K562 (cell line): ENCODE results near the gene LDB2. TPM values are rescaled to one million over a fixed set of nuclear protein-coding genes. Genes with fewer than 3 reads are reported as not detected.

ENCODE experiments used
- ATAC-seq: fragments of 200-7000 bp; cut with Tn5 transposase; 3 replicates; pipeline ENCODE4 v1.9.1; 2020; ENCODE audit warnings: moderate library complexity
- BruUV-seq: library from RNA; stranded (reverse); fragments of 400-500 nt; replicated peaks from 2 replicates; lab custom pipeline; 2021; lab: Mats Ljungman, UMichigan
- CTCF ChIA-PET: fragments of 300-600 bp; formaldehyde crosslinking; extraction: SDS; loops from one replicate; lab custom pipeline; 2021; ENCODE audit warnings: low intra/inter-chr PET ratio; lab: Yijun Ruan, JAX
- POLR2A ChIA-PET: fragments of 300-600, 350-650 bp; sonication (Branson Sonifier 250); formaldehyde crosslinking; extraction: SDS; loops from one replicate; lab custom pipeline; 2021; ENCODE audit warnings: antibody characterized with exemption, inconsistent platforms; lab: Yijun Ruan, JAX
- DNase-seq, 4 experiments: peaks; one replicate each; pipeline versions ENCODE4 v3.0.0 to v3.0.0-alpha.2; 2011 to 2018; ENCODE audit warnings: low spot score in 3 of 4, mixed read lengths in 3 of 4; ENCODE audit errors: extremely low read depth in 1 of 4
- FAIRE-seq: peaks from 2 replicates; lab custom pipeline; 2011; peaks lifted over from hg19 to GRCh38; lab: Jason Lieb, UNC
- H2AFZ ChIP-seq: 2 replicates; pipeline ENCODE4 v1.6.0; 2011; ENCODE audit warnings: low read depth, low read length, control low read depth, inconsistent platforms
- H3K27ac ChIP-seq: fragments of 200-600 bp; 3 replicates; pipeline ENCODE4 v1.8.0; 2011; ENCODE audit warnings: low read depth, mild to moderate bottlenecking, control low read depth, inconsistent platforms, low read length, moderate library complexity, mixed read lengths; ENCODE audit errors: extremely low read depth
- H3K27me3 ChIP-seq, 2 experiments: fragments of 300-600 bp in 1 of 2; 2 replicates in 1 of 2; 3 replicates in 1 of 2; pipeline versions ENCODE4 v1.6.0 to v1.8.0; 2011; ENCODE audit warnings: inconsistent platforms in 2 of 2, low read length in 2 of 2, mild to moderate bottlenecking in 1 of 2, mixed read lengths in 1 of 2, moderate library complexity in 1 of 2; ENCODE audit not compliant: control insufficient read depth in 2 of 2, insufficient read depth in 2 of 2
- H3K36me3 ChIP-seq: fragments of 300-600 bp; 3 replicates; pipeline ENCODE4 v1.8.0; 2011; ENCODE audit warnings: mild to moderate bottlenecking, low read length, inconsistent platforms; ENCODE audit not compliant: control insufficient read depth, insufficient read depth
- H3K4me1 ChIP-seq, 2 experiments: fragments of 200-600 bp in 1 of 2; replicated peaks in 1 of 2; 2 replicates in 1 of 2; 3 replicates in 1 of 2; pipeline versions ENCODE4 v1.5.1 to v1.8.0; 2011; ENCODE audit warnings: inconsistent platforms in 2 of 2, low read length in 2 of 2, mild to moderate bottlenecking in 1 of 2, mixed read lengths in 1 of 2, moderate library complexity in 1 of 2; ENCODE audit not compliant: control insufficient read depth in 2 of 2, insufficient read depth in 2 of 2
- H3K4me2 ChIP-seq: 2 replicates; pipeline ENCODE4 v1.6.1; 2011; ENCODE audit warnings: low read length, control low read depth, inconsistent platforms, mixed read lengths; ENCODE audit not compliant: insufficient read depth
- H3K4me3 ChIP-seq: fragments of 200-600 bp; sonication (generic), shearing (Covaris generic); 2 replicates; pipeline ENCODE4 v1.5.1; 2016; ENCODE audit warnings: control low read depth, inconsistent platforms
- H3K79me2 ChIP-seq: fragments of 200-600 bp; 3 replicates; pipeline ENCODE4 v1.8.0; 2011; ENCODE audit warnings: low read length, inconsistent platforms; ENCODE audit not compliant: control insufficient read depth, insufficient read depth
- H3K9ac ChIP-seq, 2 experiments: 2 replicates each; pipeline versions ENCODE4 v1.6.0 to v1.6.1; 2011; ENCODE audit warnings: low read depth in 2 of 2, low read length in 2 of 2, control low read depth in 1 of 2, inconsistent platforms in 1 of 2, mild to moderate bottlenecking in 1 of 2, mixed read lengths in 1 of 2; ENCODE audit not compliant: insufficient read depth in 1 of 2
- H3K9me1 ChIP-seq: one replicate; pipeline ENCODE4 v1.6.0; 2011; ENCODE audit warnings: inconsistent platforms, mild to moderate bottlenecking, low read length, moderate library complexity; ENCODE audit not compliant: control insufficient read depth, insufficient read depth
- H3K9me3 ChIP-seq: replicated peaks from 2 replicates; pipeline ENCODE4 v1.5.1; 2011; ENCODE audit warnings: low read depth, low read length, inconsistent platforms; ENCODE audit not compliant: control insufficient read depth, insufficient read depth
- H4K20me1 ChIP-seq: replicated peaks from 2 replicates; pipeline ENCODE4 v1.6.1; 2011; ENCODE audit warnings: low read length, inconsistent platforms, mixed read lengths; ENCODE audit not compliant: control insufficient read depth, insufficient read depth
- ERF ChIP-seq: fragments of 450-650 bp; formaldehyde crosslinking; IDR thresholded peaks from 2 replicates; pipeline ENCODE4 v1.4.0; 2020; ENCODE audit warnings: mild to moderate bottlenecking, mixed read lengths
- ETV1 ChIP-seq: fragments of 450-650 bp; conservative IDR thresholded peaks from 2 replicates; pipeline ENCODE4 v1.6.1; 2016; ENCODE audit warnings: missing genetic modification characterization, control low read depth, low read depth, missing compliant biosample characterization
- FIP1L1 ChIP-seq: fragments of 200-400 bp; formaldehyde crosslinking; IDR thresholded peaks from 2 replicates; pipeline ENCODE4 v1.6.1; 2018; ENCODE audit warnings: mild to moderate bottlenecking, low read depth, low read length; ENCODE audit not compliant: poor library complexity, severe bottlenecking
- FOXJ3 ChIP-seq: sonication (generic); formaldehyde crosslinking; IDR thresholded peaks from 2 replicates; pipeline ENCODE4 v1.4.0; 2020; ENCODE audit warnings: mild to moderate bottlenecking, missing genetic modification reagents
- HMBOX1 ChIP-seq: sonication (generic); IDR thresholded peaks from 2 replicates; pipeline ENCODE4 v1.6.1; 2016
- HMG20A ChIP-seq: fragments of 450-650 bp; formaldehyde crosslinking; conservative IDR thresholded peaks from 2 replicates; pipeline ENCODE4 v1.4.0; 2020; ENCODE audit warnings: mild to moderate bottlenecking, mixed read lengths
- L3MBTL2 ChIP-seq: fragments of 450-650 bp; IDR thresholded peaks from 2 replicates; pipeline ENCODE4 v1.6.1; 2016; ENCODE audit warnings: mild to moderate bottlenecking, moderate library complexity
- NCOA4 ChIP-seq: fragments of 450-650 bp; IDR thresholded peaks from 2 replicates; pipeline ENCODE4 v1.6.1; 2018; ENCODE audit warnings: mild to moderate bottlenecking; ENCODE audit not compliant: partially characterized antibody
- NFE2 ChIP-seq: IDR thresholded peaks from 2 replicates; pipeline ENCODE4 v1.6.1; 2014; ENCODE audit warnings: antibody characterized with exemption, low read depth
- NONO ChIP-seq, 2 experiments: fragments of 200-400 bp in 1 of 2; fragments of 450-650 bp in 1 of 2; formaldehyde crosslinking in 1 of 2; IDR thresholded peaks; 2 replicates each; pipeline ENCODE4 v1.6.1; 2017; ENCODE audit warnings: low read depth in 2 of 2, mild to moderate bottlenecking in 2 of 2, moderate library complexity in 2 of 2, low read length in 1 of 2
- PHF8 ChIP-seq: fragments of 200-600 bp; sonication (generic); IDR thresholded peaks from 2 replicates; pipeline ENCODE4 v1.6.1; 2012; ENCODE audit warnings: mixed run types, mild to moderate bottlenecking, inconsistent platforms, low read length, moderate library complexity, borderline replicate concordance
- POLR3A ChIP-seq: IDR thresholded peaks from 2 replicates; pipeline ENCODE4 v1.6.1; 2011; ENCODE audit warnings: borderline replicate concordance, mild to moderate bottlenecking, moderate library complexity; ENCODE audit not compliant: insufficient read length, insufficient read depth; ENCODE audit errors: extremely low read depth
- SMAD4 ChIP-seq: fragments of 250-450 bp; sonication (Bioruptor Pico); conservative IDR thresholded peaks from 2 replicates; pipeline ENCODE4 v1.8.0; 2021; ENCODE audit warnings: inconsistent platforms, mild to moderate bottlenecking, moderate library complexity
- SMARCA5 ChIP-seq: fragments of 450-650 bp; IDR thresholded peaks from 2 replicates; pipeline ENCODE4 v1.6.1; 2016
- STAT5A ChIP-seq: IDR thresholded peaks from 2 replicates; pipeline ENCODE4 v1.6.1; 2012; ENCODE audit warnings: low read length, inconsistent platforms, borderline replicate concordance
- STAT5B ChIP-seq: fragments of 250-450 bp; sonication (Bioruptor Pico); IDR thresholded peaks from 2 replicates; pipeline ENCODE4 v1.8.0; 2021; ENCODE audit warnings: mild to moderate bottlenecking, inconsistent platforms
- TEAD4 ChIP-seq, 2 experiments: sonication (generic) in 1 of 2; formaldehyde crosslinking in 1 of 2; IDR thresholded peaks; 2 replicates each; pipeline versions ENCODE4 v1.6.1 to v1.8.0; 2012 to 2022; ENCODE audit warnings: borderline replicate concordance in 1 of 2, inconsistent platforms in 1 of 2, low read length in 1 of 2, mild to moderate bottlenecking in 1 of 2, missing genetic modification reagents in 1 of 2
- XRCC3 ChIP-seq: fragments of 450-650 bp; IDR thresholded peaks from 2 replicates; pipeline ENCODE4 v1.6.1; 2017; ENCODE audit warnings: mild to moderate bottlenecking, moderate library complexity
- ZNF121 ChIP-seq: sonication (generic); formaldehyde crosslinking; conservative IDR thresholded peaks from 2 replicates; pipeline ENCODE4 v1.8.0; 2022; ENCODE audit warnings: missing genetic modification reagents
- ZNF175 ChIP-seq: fragments of 200-800 bp; sonication (Bioruptor generic); IDR thresholded peaks from 2 replicates; pipeline ENCODE4 v1.6.1; 2016; ENCODE audit warnings: low read depth, mild to moderate bottlenecking, missing genetic modification characterization, missing compliant biosample characterization
- ZZZ3 ChIP-seq: fragments of 450-650 bp; IDR thresholded peaks from 2 replicates; pipeline ENCODE4 v1.6.1; 2016; ENCODE audit warnings: antibody characterized with exemption, mild to moderate bottlenecking, moderate library complexity
- WGBS: fragments of 100-300 bp; shearing (Covaris generic); methylation state at CpG from one replicate; pipeline ENCODE4 v1.1.6; 2016; ENCODE audit warnings: low coverage, mixed read lengths; ENCODE audit not compliant: insufficient coverage; ENCODE audit errors: missing lambda C conversion rate; 5-methylcytosine and 5-hydroxymethylcytosine counted together
- in situ Hi-C: fragments of 300-500 bp; cut with MboI; formaldehyde crosslinking; loops from 4 replicates; pipeline ENCODE4 v1.15.0; 2018; ENCODE audit warnings: inconsistent platforms, mixed read lengths
- intact Hi-C: fragments of 100-400 bp; cut with micrococcal nuclease; formaldehyde crosslinking; loops from 2 replicates; pipeline ENCODE4 v1.14.2; 2022
- polyA plus RNA-seq, 8 experiments: library from polyadenylated mRNA; depleted of rRNA in 4 of 8; stranded (reverse) in 5 of 8; unstranded in 3 of 8; fragments of >200 nt; fragmentation: Nextera tagmentation in 2 of 8; fragmentation: Illumina TruSeq in 1 of 8; extraction: Ambion mirVana in 2 of 8; extraction: Trizol in 1 of 8; gene quantifications; 2 replicates each; pipeline versions ENCODE4 v1.2.1 to v1.2.3, GENCODE V29; 2011 to 2014; ENCODE audit warnings: inconsistent platforms in 1 of 8, missing spikeins in 1 of 8
- total RNA-seq, 7 experiments: library from RNA; depleted of rRNA in 6 of 7; stranded (reverse); fragments of >200 nt in 6 of 7; fragmentation: Illumina TruSeq in 2 of 7; extraction: Trizol in 2 of 7; gene quantifications; 2 replicates each; pipeline versions ENCODE4 v1.2.1 to v1.2.3, GENCODE V29; 2011 to 2021; ENCODE audit warnings: low replicate concordance in 1 of 7

Gene LDB2
- total and polyA plus RNA-seq, 9 of the 15 experiments (the other 6 are each of a cell fraction or from before 2014, with no cell fraction given): 0.10 to 0.20 TPM; not detected in 7

GRCh38 chr4:16827794-16828724 is 70.4 kb downstream of the LDB2 start (continued):
- TF ChIP-seq STAT5B (CRISPR knock-in tag) (no peak), TEAD4 (IDR thresholded peaks at IDR 0.05; ENCODE audit: low read length) (no peak), TEAD4 (CRISPR knock-in tag; IDR thresholded peaks at IDR 0.05; ENCODE audit: borderline replicate concordance) (no peak), ETV1 (tag) (no peak), ZNF121 (CRISPR knock-in tag) (no peak)

GRCh38 chr4:16827045-16827444 is 71.4 kb downstream of the LDB2 start:
- H3K27me3 ChIP-seq: no peaks in the 10 kb centered on the region
- no peak for FAIRE-seq

More at GRCh38 chr4:16827045-16827444, 71.4 kb downstream of the LDB2 start:
- H3K27ac ChIP-seq: no peak overlapping the region
- POLR2A ChIA-PET: interaction anchor here (0.6 kb wide), 1 partner anchor 882 kb away, joined by 3 read pairs; no protein-coding TSS in a partner anchor
- H3K9me3 ChIP-seq: no peaks in the 10 kb centered on the region
- no TSS peak for BruUV-seq
- in situ Hi-C loops: no loop called here
- 2% methylated on average over 4 of the region's 4 CpGs for WGBS
- DNase-seq: no peak
- H4K20me1 ChIP-seq: no peaks in the 10 kb centered on the region; the same call in 1 of the 2 replicates
- ATAC-seq: no peak
- CTCF ChIA-PET: no interaction called here
- H3K9me1 ChIP-seq: no peaks in the 10 kb centered on the region
- no peak overlapping the region for H3K4me3 ChIP-seq
- H3K9ac ChIP-seq: no peak overlapping the region
- TF ChIP-seq STAT5A: no peak
- no peak for TF ChIP-seq NCOA4
- TF ChIP-seq FOXJ3: no peak
- no peak for TF ChIP-seq L3MBTL2
- no peak for TF ChIP-seq HMBOX1
- no peak for TF ChIP-seq ZZZ3
- no peak for TF ChIP-seq SMARCA5
- no peak for TF ChIP-seq NFE2
- no peak for TF ChIP-seq SMAD4 (CRISPR knock-in tag)
- TF ChIP-seq ZNF175 (CRISPR knock-in tag): no peak
- no peak for TF ChIP-seq XRCC3
- no peak for TF ChIP-seq PHF8
- no peak for TF ChIP-seq FIP1L1
- no peak for TF ChIP-seq POLR3A
- TF ChIP-seq HMG20A: no peak
- no peak for TF ChIP-seq NONO (IDR thresholded peaks at IDR 0.05; ENCODE audit: low read depth in 2 of 2, low read length in 1 of 2)
- no peak for TF ChIP-seq ERF (CRISPR knock-in tag)
- no peaks in the 10 kb centered on the region for H3K36me3 ChIP-seq
- no peak overlapping the region for H3K4me2 ChIP-seq
- no peak overlapping the region for H2AFZ ChIP-seq
- H3K79me2 ChIP-seq: no peaks in the 10 kb centered on the region
- intact Hi-C loops: no loop called here
- H3K4me1 ChIP-seq: no peaks in the 10 kb centered on the region; a peak in 1 of 5 replicates
